HCT116 (cell line): Measurements from ENCODE around the gene DMKN. TPM values are rescaled to one million over a fixed set of nuclear protein-coding genes. Genes with fewer than 3 reads are reported as not detected.

ENCODE experiments used
- ATAC-seq: fragments of 200-7000 bp; cut with Tn5 transposase; 2 replicates; pipeline ENCODE4 v1.9.1; 2020; ENCODE audit warnings: mild to moderate bottlenecking, moderate library complexity
- BruUV-seq: library from RNA; stranded (reverse); fragments of 400-500 nt; replicated peaks from 2 replicates; lab custom pipeline; 2021; lab: Mats Ljungman, UMichigan
- CTCF ChIA-PET: fragments of 300-600 bp; sonication (Branson Sonifier 250); formaldehyde crosslinking; loops from one replicate; lab custom pipeline; 2021; ENCODE audit warnings: antibody characterized with exemption; lab: Charles Lee
- POLR2A ChIA-PET: fragments of 300-600, 350-600 bp; sonication (Branson Sonifier 250); formaldehyde crosslinking; loops from one replicate; lab custom pipeline; 2021; ENCODE audit warnings: antibody characterized with exemption; lab: Charles Lee
- RAD21 ChIA-PET, 2 experiments: fragments of 300-600 bp; sonication (Branson Sonifier 250); formaldehyde crosslinking; loops; one replicate each; lab custom pipeline; 2023; ENCODE audit warnings: low total read pairs in 2 of 2; ENCODE audit not compliant: uncharacterized antibody in 2 of 2, unreplicated experiment in 2 of 2, low non-redundant PET in 1 of 2; lab: Charles Lee
- DNase-seq: peaks from one replicate; pipeline ENCODE4 v3.0.0-alpha.2; 2010; ENCODE audit warnings: low read depth, low spot score
- H2AFZ ChIP-seq: fragments of 200-600 bp; shearing (Covaris generic), sonication (generic); 2 replicates; pipeline ENCODE4 v1.6.1; 2017; ENCODE audit warnings: low read depth, mixed run types, mixed read lengths, antibody characterized with exemption, low read length; ENCODE audit not compliant: poor library complexity, severe bottlenecking
- H3K27ac ChIP-seq: 2 replicates; pipeline ENCODE4 v1.5.1; 2012; ENCODE audit warnings: low read depth, low read length
- H3K27me3 ChIP-seq: fragments of 200-600 bp; sonication (generic); 2 replicates; pipeline ENCODE4 v1.6.1; 2016; ENCODE audit warnings: mixed run types, low read length, mixed read lengths; ENCODE audit not compliant: insufficient read depth
- H3K36me3 ChIP-seq, 2 experiments: fragments of 200-500 bp in 1 of 2; fragments of 200-600 bp in 1 of 2; sonication (Bioruptor generic) in 1 of 2; sonication (generic) in 1 of 2; 2 replicates each; pipeline versions ENCODE4 v1.5.1 to v1.6.1; 2014 to 2016; ENCODE audit warnings: low read length in 2 of 2, inconsistent platforms in 1 of 2, mixed read lengths in 1 of 2, mixed run types in 1 of 2; ENCODE audit not compliant: insufficient read depth in 2 of 2, control insufficient read depth in 1 of 2
- H3K4me1 ChIP-seq, 2 experiments: fragments of 200-600 bp in 1 of 2; sonication (generic) in 1 of 2; 2 replicates each; pipeline versions ENCODE4 v1.5.1 to v1.6.1; 2012 to 2017; ENCODE audit warnings: low read length in 2 of 2, inconsistent platforms in 1 of 2, mild to moderate bottlenecking in 1 of 2, mixed read lengths in 1 of 2, mixed run types in 1 of 2, moderate library complexity in 1 of 2; ENCODE audit not compliant: insufficient read depth in 2 of 2, control insufficient read depth in 1 of 2
- H3K4me2 ChIP-seq: fragments of 200-600 bp; sonication (generic); 2 replicates; pipeline ENCODE4 v1.6.1; 2017; ENCODE audit warnings: mixed run types, low read length, mixed read lengths
- H3K4me3 ChIP-seq, 2 experiments: fragments of 200-600 bp in 1 of 2; sonication (generic) in 1 of 2; replicated peaks in 1 of 2; 2 replicates each; pipeline ENCODE4 v1.5.1; 2011 to 2016; ENCODE audit warnings: low read length in 2 of 2, control low read depth in 1 of 2, low read depth in 1 of 2, mild to moderate bottlenecking in 1 of 2, mixed read lengths in 1 of 2, mixed run types in 1 of 2
- H3K79me2 ChIP-seq: fragments of 200-600 bp; sonication (generic); 2 replicates; pipeline ENCODE4 v1.6.1; 2017; ENCODE audit warnings: mild to moderate bottlenecking, mixed run types, low read length, moderate library complexity, mixed read lengths; ENCODE audit not compliant: insufficient read depth
- H3K9ac ChIP-seq: fragments of 200-600 bp; sonication (generic); 2 replicates; pipeline ENCODE4 v1.6.1; 2016; ENCODE audit warnings: low read length, mixed read lengths
- H3K9me2 ChIP-seq: fragments of 200-600 bp; sonication (generic), shearing (Covaris generic); 2 replicates; pipeline ENCODE4 v1.6.1; 2017; ENCODE audit warnings: mixed run types, mild to moderate bottlenecking, moderate library complexity; ENCODE audit not compliant: insufficient read depth
- H3K9me3 ChIP-seq, 2 experiments: fragments of 200-500 bp in 1 of 2; fragments of 200-600 bp in 1 of 2; sonication (Bioruptor generic) in 1 of 2; sonication (generic) in 1 of 2; 2 replicates each; pipeline ENCODE4 v1.6.1; 2014 to 2017; ENCODE audit warnings: low read length in 2 of 2, mixed read lengths in 2 of 2, inconsistent platforms in 1 of 2, low read depth in 1 of 2, mild to moderate bottlenecking in 1 of 2, mixed run types in 1 of 2, moderate library complexity in 1 of 2; ENCODE audit not compliant: control insufficient read depth in 1 of 2, insufficient read depth in 1 of 2
- H4K20me1 ChIP-seq: fragments of 200-600 bp; sonication (generic), shearing (Covaris generic); 2 replicates; pipeline ENCODE4 v1.6.1; 2017; ENCODE audit warnings: mixed run types, mild to moderate bottlenecking, moderate library complexity; ENCODE audit not compliant: insufficient read depth
- CEBPB ChIP-seq: IDR thresholded peaks from 2 replicates; pipeline ENCODE4 v1.6.1; 2012; ENCODE audit warnings: low read depth
- CTCF ChIP-seq, 3 experiments: fragments of 200-600 bp in 1 of 3; sonication (generic) in 1 of 3; IDR thresholded peaks in 2 of 3; conservative IDR thresholded peaks in 1 of 3; 2 replicates each; pipeline ENCODE4 v1.5.1; 2012 to 2017; ENCODE audit warnings: low read depth in 2 of 3, low read length in 2 of 3, antibody characterized with exemption in 1 of 3, borderline replicate concordance in 1 of 3, control low read depth in 1 of 3, mild to moderate bottlenecking in 1 of 3, mixed read lengths in 1 of 3, mixed run types in 1 of 3, moderate library complexity in 1 of 3; ENCODE audit not compliant: insufficient read depth in 1 of 3
- EGR1 ChIP-seq: IDR thresholded peaks from 2 replicates; pipeline ENCODE4 v1.6.1; 2012; ENCODE audit warnings: low read depth
- JUND ChIP-seq: IDR thresholded peaks from 2 replicates; pipeline ENCODE4 v1.6.1; 2012
- POLR2A ChIP-seq: IDR thresholded peaks from 2 replicates; pipeline ENCODE4 v1.7.0; 2011; ENCODE audit warnings: borderline replicate concordance; ENCODE audit not compliant: insufficient read depth, insufficient read length; ENCODE audit errors: extremely low read depth
- POLR2AphosphoS5 ChIP-seq: IDR thresholded peaks from 2 replicates; pipeline ENCODE4 v1.6.1; 2011; ENCODE audit warnings: mild to moderate bottlenecking, low read depth, low read length, moderate library complexity
- RAD21 ChIP-seq: IDR thresholded peaks from 2 replicates; pipeline ENCODE4 v1.6.1; 2012; ENCODE audit warnings: low read depth, mild to moderate bottlenecking
- SIN3A ChIP-seq: IDR thresholded peaks from 2 replicates; pipeline ENCODE4 v1.6.1; 2012; ENCODE audit warnings: low read depth
- intact Hi-C: fragments of 100-400 bp; cut with micrococcal nuclease; formaldehyde crosslinking; loops from 2 replicates; pipeline ENCODE4 v1.10.0; 2022
- total RNA-seq: library from RNA; stranded (reverse); gene quantifications from one replicate; pipeline ENCODE4 v1.2.1, GENCODE V29; 2021; ENCODE audit not compliant: unreplicated experiment

DMKN gene
- total RNA-seq, 1 experiment from 2014 or later = 246 TPM

DNA sequence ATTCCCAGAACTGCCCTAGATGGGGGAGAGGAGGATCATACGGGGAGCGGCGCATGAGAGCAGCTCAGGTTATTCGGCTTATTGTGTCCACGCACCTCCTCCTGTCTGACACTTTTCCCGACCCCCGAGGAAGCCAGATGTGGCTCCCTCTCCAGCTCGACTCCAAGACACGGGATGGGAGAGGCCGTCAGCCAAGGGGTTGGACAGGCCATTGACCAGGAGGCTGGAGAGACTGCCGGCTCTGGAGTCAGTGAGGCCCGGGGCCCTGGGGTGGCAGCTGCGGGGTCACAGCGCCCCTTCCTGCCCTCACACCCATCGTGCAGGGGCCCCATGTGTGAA, 2.9 kb downstream of the DMKN start:
- H2AFZ ChIP-seq = no peak overlapping the region
- H3K4me1 ChIP-seq = peaks cover 19 to 37% of the 10 kb centered on the region in 2 experiments
- intact Hi-C loops = loop anchor here (1.0 kb wide), 3 partner anchors 35 to 207 kb away; partner anchors contain the start of genes COX6B1 and TMEM147
- no peaks in the 10 kb centered on the region for H3K27me3 ChIP-seq
- ChIA-PET RAD21 (interaction anchor here in 1 of 2 experiments (0.5 kb wide), 1 partner anchor 159 kb away, joined by 3 read pairs; no protein-coding TSS in a partner anchor), CTCF (interaction anchor here (0.7 to 1.6 kb wide), 15 partner anchors 9 to 191 kb away, joined by 3 to 11 read pairs (median 3); partner anchors contain the start of gene COX6B1), POLR2A (interaction anchor here (0.5 to 2.4 kb wide), 16 partner anchors 9 to 431 kb away, joined by 3 to 22 read pairs (median 4); partner anchors contain the start of genes COX6B1 and LIN37)
- peak; percentile 8 for ATAC-seq
- H3K27ac ChIP-seq = peak overlapping the region; percentile 94
- H3K36me3 ChIP-seq = peaks cover 2 to 24% of the 10 kb centered on the region in 2 experiments; a peak in 3 of 4 replicates
- H4K20me1 ChIP-seq = no peaks in the 10 kb centered on the region
- H3K9ac ChIP-seq = peak overlapping the region; percentile 85
- TF ChIP-seq SIN3A (no peak), POLR2A (no peak), CTCF (IDR thresholded peaks at IDR 0.05 in 2 of 3, conservative IDR thresholded peaks at IDR 0.05 in 1 of 3; ENCODE audit: borderline replicate concordance in 1 of 3, insufficient read depth in 1 of 3, low read depth in 2 of 3, low read length in 2 of 3) (no peak), CEBPB (no peak), POLR2AphosphoS5 (no peak), JUND (no peak), EGR1 (no peak), RAD21 (no peak)
- BruUV-seq = no TSS peak
- H3K4me3 ChIP-seq = peak overlapping the region; percentile 66 to 70
- H3K9me3 ChIP-seq = no peaks in the 10 kb centered on the region
- H3K4me2 ChIP-seq = peak overlapping the region; percentile 94
- DNase-seq = no peak
- H3K9me2 ChIP-seq = no peaks in the 10 kb centered on the region
- peaks cover 45% of the 10 kb centered on the region for H3K79me2 ChIP-seq
